Measurements from ENCODE around the gene LGALS7B. TPM values are rescaled to one million over a fixed set of nuclear protein-coding genes. Genes with fewer than 3 reads are reported as not detected.

The LGALS7B gene
- polyA plus RNA-seq, 3 donors, result not detected

DNA sequence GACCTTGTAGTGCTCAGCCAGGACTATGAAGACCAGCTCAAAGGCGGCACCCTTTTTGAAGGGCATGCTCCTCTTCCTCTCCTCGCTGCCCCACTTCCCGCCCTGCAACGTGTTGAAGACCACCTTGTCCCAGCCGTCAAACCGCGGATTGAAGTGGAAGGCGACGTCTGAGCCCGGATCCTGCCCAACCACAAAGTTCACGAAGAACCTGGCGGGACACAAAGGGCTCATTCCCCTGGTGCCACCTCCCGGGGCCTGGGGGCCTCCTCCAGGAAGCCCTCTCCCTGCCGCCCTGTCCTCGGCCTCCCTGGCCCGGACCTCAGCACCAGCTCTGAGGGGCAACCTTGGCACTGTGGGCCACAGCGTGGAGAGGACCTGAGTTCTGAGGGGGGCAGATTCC lies 19.7 kb downstream of the LGALS7B start:
- H2AFZ ChIP-seq (ENCODE audit: insufficient read depth, low read depth, low read length, poor library complexity, severe bottlenecking), result no peak overlapping the region
- peaks cover 3 to 5% of the 10 kb centered on the region in 2 donors for H3K4me1 ChIP-seq (ENCODE audit: control insufficient read depth in 1 of 2, insufficient read depth in 2 of 2, low read length in 2 of 2)
- Mint-ChIP-seq H3K4me1 (peaks cover 8% of the 10 kb centered on the region), H3K36me3 (no peaks in the 10 kb centered on the region), H3K27me3 (ENCODE audit: low read depth in 3 of 3) (peaks cover 0 to 3% (median 2%) of the 10 kb centered on the region in 3 donors), H3K27ac (no peak overlapping the region), H3K9me3 (peaks cover 0 to 1% (median 0%) of the 10 kb centered on the region in 7 donors), H3K4me3 (no peak overlapping the region)
- H3K4me2 ChIP-seq (replicated peaks; ENCODE audit: extremely low read depth, low read length, poor library complexity, severe bottlenecking), result no peak overlapping the region
- TF ChIP-seq, protein P1, sequence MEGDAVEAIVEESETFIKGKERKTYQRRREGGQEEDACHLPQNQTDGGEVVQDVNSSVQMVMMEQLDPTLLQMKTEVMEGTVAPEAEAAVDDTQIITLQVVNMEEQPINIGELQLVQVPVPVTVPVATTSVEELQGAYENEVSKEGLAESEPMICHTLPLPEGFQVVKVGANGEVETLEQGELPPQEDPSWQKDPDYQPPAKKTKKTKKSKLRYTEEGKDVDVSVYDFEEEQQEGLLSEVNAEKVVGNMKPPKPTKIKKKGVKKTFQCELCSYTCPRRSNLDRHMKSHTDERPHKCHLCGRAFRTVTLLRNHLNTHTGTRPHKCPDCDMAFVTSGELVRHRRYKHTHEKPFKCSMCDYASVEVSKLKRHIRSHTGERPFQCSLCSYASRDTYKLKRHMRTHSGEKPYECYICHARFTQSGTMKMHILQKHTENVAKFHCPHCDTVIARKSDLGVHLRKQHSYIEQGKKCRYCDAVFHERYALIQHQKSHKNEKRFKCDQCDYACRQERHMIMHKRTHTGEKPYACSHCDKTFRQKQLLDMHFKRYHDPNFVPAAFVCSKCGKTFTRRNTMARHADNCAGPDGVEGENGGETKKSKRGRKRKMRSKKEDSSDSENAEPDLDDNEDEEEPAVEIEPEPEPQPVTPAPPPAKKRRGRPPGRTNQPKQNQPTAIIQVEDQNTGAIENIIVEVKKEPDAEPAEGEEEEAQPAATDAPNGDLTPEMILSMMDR (IDR thresholded peaks at IDR 0.05), result no peak
- no peaks in the 10 kb centered on the region for H3K27me3 ChIP-seq (ENCODE audit: control insufficient read depth in 2 of 2, insufficient read depth in 2 of 2, low read length in 2 of 2)
- H3K9me3 ChIP-seq (replicated peaks in 1 of 2; ENCODE audit: control insufficient read depth in 1 of 2, insufficient read depth in 1 of 2, low read length in 2 of 2), result no peaks in the 10 kb centered on the region
- H4K20me1 ChIP-seq (ENCODE audit: insufficient read depth, low read length), result no peaks in the 10 kb centered on the region
- no peak for DNase-seq
- H3K9ac ChIP-seq (ENCODE audit: insufficient read depth, low read length, poor library complexity, severe bottlenecking), result no peak overlapping the region
- no peak overlapping the region for H3K27ac ChIP-seq (ENCODE audit: low read depth in 1 of 2, low read length in 2 of 2)
- no peaks in the 10 kb centered on the region for H3K36me3 ChIP-seq (replicated peaks in 1 of 2; ENCODE audit: control insufficient read depth in 1 of 2, insufficient read depth in 2 of 2, low read length in 2 of 2)
- 93% methylated on average over 16 of the region's 17 CpGs for WGBS (ENCODE audit: insufficient coverage)
- no peaks in the 10 kb centered on the region for H3K79me2 ChIP-seq (ENCODE audit: insufficient read depth, low read length)
- H3K4me3 ChIP-seq (replicated peaks in 1 of 3; ENCODE audit: low read depth in 2 of 3, low read length in 3 of 3), result no peak overlapping the region
- intact Hi-C loops (cut with micrococcal nuclease), result no loop called here

DNA sequence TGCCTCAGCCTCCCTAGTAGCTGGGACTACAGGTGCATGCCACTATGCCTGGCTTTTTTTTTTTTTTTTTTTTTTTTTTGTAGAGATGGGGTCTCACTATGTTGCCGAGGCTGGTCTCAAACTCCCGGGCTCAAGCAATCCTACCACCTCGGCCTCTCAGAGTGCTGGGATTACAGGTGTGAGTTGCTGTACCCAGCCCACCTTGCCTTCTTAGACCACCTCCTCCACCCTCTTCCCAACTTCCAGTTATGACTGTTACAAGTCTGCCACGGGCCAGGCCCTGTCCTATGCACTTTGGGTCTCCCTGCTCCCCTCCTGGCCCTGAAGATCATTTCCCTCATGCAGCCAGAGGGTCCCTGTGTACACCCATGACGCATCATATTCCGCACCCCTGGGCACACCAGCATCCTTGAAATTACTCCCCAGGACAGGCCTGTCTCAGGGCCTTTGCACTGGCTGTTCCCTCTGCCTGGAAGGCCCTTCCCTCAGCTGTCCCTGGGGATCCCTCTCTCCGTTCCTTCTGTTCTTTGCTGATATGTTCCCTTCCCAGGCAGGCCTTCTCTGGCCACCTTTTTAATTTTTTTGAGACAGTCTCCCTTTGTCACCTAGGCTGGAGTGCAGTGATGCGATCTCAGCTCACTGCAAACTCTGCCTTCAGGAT lies 20.7 kb downstream of the LGALS7B start:
- H3K4me2 ChIP-seq (replicated peaks; ENCODE audit: extremely low read depth, low read length, poor library complexity, severe bottlenecking), result no peak overlapping the region
- Mint-ChIP-seq H3K9me3 (peaks cover 0 to 1% (median 0%) of the 10 kb centered on the region in 7 donors), H3K36me3 (peaks cover 0 to 3% of the 10 kb centered on the region in 2 donors), H3K27ac (no peak overlapping the region), H3K4me1 (peaks cover 8% of the 10 kb centered on the region), H3K4me3 (no peak overlapping the region), H3K27me3 (ENCODE audit: low read depth in 3 of 3) (peaks cover 0 to 3% (median under 1%) of the 10 kb centered on the region in 3 donors)
- H3K27me3 ChIP-seq (ENCODE audit: control insufficient read depth in 2 of 2, insufficient read depth in 2 of 2, low read length in 2 of 2), result no peaks in the 10 kb centered on the region
- 100% methylated on average over 5 of the region's 8 CpGs for WGBS (ENCODE audit: insufficient coverage)
- H3K4me3 ChIP-seq (replicated peaks in 1 of 3; ENCODE audit: low read depth in 2 of 3, low read length in 3 of 3), result no peak overlapping the region
- intact Hi-C loops (cut with micrococcal nuclease), result no loop called here
- TF ChIP-seq, protein P1 (IDR thresholded peaks at IDR 0.05), result no peak
- H3K27ac ChIP-seq (ENCODE audit: low read depth in 1 of 2, low read length in 2 of 2), result no peak overlapping the region
- peaks cover 3 to 5% of the 10 kb centered on the region in 2 donors for H3K4me1 ChIP-seq (ENCODE audit: control insufficient read depth in 1 of 2, insufficient read depth in 2 of 2, low read length in 2 of 2)
- H2AFZ ChIP-seq (ENCODE audit: insufficient read depth, low read depth, low read length, poor library complexity, severe bottlenecking), result no peak overlapping the region
- DNase-seq, result no peak
- H3K9ac ChIP-seq (ENCODE audit: insufficient read depth, low read length, poor library complexity, severe bottlenecking), result no peak overlapping the region
- H3K79me2 ChIP-seq (ENCODE audit: insufficient read depth, low read length), result no peaks in the 10 kb centered on the region
- H3K9me3 ChIP-seq (replicated peaks in 1 of 2; ENCODE audit: control insufficient read depth in 1 of 2, insufficient read depth in 1 of 2, low read length in 2 of 2), result no peaks in the 10 kb centered on the region
- no peaks in the 10 kb centered on the region for H4K20me1 ChIP-seq (ENCODE audit: insufficient read depth, low read length)
- peaks cover 0 to 1% of the 10 kb centered on the region in 2 donors for H3K36me3 ChIP-seq (replicated peaks in 1 of 2; ENCODE audit: control insufficient read depth in 1 of 2, insufficient read depth in 2 of 2, low read length in 2 of 2)

Data from CD14-positive monocyte (primary cell).